Activated naive CD8-positive, alpha-beta T cell treated with anti-CD3 and anti-CD28 coated beads for 36 hours (primary cell): ENCODE results near the gene CHKB. TPM values are rescaled to one million over a fixed set of nuclear protein-coding genes. Genes with fewer than 3 reads are reported as not detected.

Experiments
- DNase-seq: peaks from one replicate; pipeline ENCODE4 v3.0.0; 2021
- H3K27ac Mint-ChIP-seq: one replicate; pipeline ENCODE4 v1.8.0; 2022; ENCODE audit warnings: mild to moderate bottlenecking, moderate library complexity, mixed read lengths
- H3K27me3 Mint-ChIP-seq: one replicate; pipeline ENCODE4 v1.8.0; 2022; ENCODE audit warnings: mild to moderate bottlenecking, mixed read lengths
- H3K36me3 Mint-ChIP-seq: one replicate; pipeline ENCODE4 v1.8.0; 2021; ENCODE audit warnings: mild to moderate bottlenecking, mixed read lengths
- H3K4me1 Mint-ChIP-seq: one replicate; pipeline ENCODE4 v1.8.0; 2021; ENCODE audit warnings: mixed read lengths
- H3K4me3 Mint-ChIP-seq: one replicate; pipeline ENCODE4 v1.8.0; 2022; ENCODE audit warnings: mild to moderate bottlenecking, moderate library complexity, mixed read lengths
- H3K9me3 Mint-ChIP-seq: one replicate; pipeline ENCODE4 v1.8.0; 2022; ENCODE audit warnings: mixed read lengths
- total RNA-seq, 2 experiments: library from RNA; stranded (reverse); gene quantifications; one replicate each; pipeline ENCODE4 v1.2.3, GENCODE V29; 2021

Gene CHKB
- total RNA-seq, 2 experiments from 2014 or later: 57.3 to 60.3 TPM

DNA sequence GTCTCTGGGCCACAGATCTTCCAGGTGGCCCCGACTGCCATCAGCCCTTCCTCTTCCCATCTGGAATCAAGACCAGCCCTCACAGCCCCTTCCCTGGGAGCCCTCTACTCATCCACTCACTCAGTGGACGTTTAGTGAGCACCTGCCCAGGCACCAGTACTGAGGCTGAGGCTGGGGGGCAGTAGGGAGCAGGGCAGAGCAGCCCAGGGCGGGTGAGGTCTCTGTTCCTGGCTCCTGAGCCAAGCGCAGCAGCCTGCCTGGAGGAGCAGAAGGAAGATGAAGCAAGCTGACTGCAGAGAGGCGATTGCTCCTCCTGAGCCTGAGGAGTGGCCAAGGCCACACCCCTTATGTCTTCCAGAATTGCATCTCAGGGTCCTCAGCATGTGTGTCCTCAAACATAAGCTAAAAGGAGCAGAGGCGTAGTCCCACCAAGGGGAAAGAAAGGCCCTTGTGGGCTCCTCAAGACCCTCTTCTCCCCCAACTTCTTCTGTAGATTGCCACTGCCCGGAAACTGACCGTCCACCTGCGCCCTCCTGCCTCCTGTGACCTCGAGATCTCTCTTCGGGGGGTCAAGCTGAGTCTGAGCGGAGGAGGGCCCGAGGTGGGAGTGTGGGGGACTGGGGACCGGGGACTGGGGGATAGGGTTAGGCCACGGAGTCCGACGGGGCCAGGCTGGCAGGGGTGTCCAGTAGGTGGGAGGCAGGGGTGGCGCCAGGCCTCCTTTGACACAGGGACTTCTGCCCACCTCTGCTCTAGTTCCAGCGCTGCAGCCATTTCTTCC lies 23.7 kb upstream of the CHKB start:
- no peak for DNase-seq
- Mint-ChIP-seq H3K27ac (no peak overlapping the region), H3K4me3 (no peak overlapping the region), H3K27me3 (peaks cover 63% of the 10 kb centered on the region), H3K9me3 (no peaks in the 10 kb centered on the region), H3K4me1 (peaks cover 3% of the 10 kb centered on the region), H3K36me3 (no peaks in the 10 kb centered on the region)

DNA sequence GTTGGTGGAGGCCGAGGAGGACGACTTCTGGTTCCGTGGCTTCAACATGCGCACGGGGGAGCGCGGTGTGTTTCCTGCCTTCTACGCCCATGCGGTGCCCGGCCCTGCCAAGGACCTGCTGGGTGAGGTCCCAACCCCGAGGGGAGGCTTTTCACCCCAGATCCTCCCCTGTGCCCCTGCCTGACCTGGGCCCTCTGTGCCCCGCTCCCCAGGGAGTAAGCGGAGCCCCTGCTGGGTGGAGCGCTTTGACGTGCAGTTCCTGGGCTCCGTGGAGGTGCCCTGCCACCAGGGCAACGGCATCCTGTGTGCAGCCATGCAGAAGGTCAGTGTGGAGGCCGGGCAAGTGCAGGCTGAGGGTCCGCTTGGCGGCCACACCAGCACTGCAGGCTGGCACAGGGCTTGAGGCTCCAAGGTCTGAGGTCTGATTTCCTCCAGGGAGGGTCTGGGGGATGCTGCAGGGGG lies 23.0 kb upstream of the CHKB start:
- Mint-ChIP-seq H3K36me3 (no peaks in the 10 kb centered on the region), H3K9me3 (no peaks in the 10 kb centered on the region), H3K4me3 (no peak overlapping the region), H3K4me1 (peaks cover 3% of the 10 kb centered on the region), H3K27ac (no peak overlapping the region), H3K27me3 (peaks cover 66% of the 10 kb centered on the region)
- DNase-seq: no peak

DNA sequence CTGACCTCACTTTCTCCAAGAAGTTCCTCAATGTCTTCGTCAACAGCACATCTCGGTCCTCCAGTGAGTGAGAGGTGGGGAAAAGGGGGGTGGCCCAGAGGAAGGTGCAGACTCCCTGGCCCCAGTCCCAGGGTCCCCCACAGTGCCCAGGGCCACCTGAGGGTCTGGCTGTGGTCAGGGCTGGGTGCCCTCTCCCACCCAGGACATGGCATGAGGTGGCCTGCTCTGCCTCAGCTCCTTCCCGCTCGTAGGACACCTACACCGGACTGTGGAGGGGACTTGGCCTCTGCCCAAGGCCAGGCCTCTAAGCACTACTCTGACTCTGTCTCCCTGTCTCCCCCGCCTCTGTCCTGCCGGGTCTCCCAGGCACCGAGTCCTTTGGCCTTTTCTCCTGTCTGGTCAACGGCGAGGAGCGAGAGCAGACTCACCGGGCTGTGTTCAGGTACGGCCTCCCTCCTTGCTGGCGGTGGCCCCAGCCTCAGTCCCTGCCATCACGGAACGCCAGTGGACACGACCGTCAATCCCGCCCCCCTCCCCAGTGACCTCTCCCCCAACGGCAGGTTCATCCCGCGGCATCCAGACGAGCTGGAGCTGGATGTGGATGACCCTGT lies 22.5 kb upstream of the CHKB start:
- Mint-ChIP-seq H3K9me3 (no peaks in the 10 kb centered on the region), H3K27ac (no peak overlapping the region)

DNA sequence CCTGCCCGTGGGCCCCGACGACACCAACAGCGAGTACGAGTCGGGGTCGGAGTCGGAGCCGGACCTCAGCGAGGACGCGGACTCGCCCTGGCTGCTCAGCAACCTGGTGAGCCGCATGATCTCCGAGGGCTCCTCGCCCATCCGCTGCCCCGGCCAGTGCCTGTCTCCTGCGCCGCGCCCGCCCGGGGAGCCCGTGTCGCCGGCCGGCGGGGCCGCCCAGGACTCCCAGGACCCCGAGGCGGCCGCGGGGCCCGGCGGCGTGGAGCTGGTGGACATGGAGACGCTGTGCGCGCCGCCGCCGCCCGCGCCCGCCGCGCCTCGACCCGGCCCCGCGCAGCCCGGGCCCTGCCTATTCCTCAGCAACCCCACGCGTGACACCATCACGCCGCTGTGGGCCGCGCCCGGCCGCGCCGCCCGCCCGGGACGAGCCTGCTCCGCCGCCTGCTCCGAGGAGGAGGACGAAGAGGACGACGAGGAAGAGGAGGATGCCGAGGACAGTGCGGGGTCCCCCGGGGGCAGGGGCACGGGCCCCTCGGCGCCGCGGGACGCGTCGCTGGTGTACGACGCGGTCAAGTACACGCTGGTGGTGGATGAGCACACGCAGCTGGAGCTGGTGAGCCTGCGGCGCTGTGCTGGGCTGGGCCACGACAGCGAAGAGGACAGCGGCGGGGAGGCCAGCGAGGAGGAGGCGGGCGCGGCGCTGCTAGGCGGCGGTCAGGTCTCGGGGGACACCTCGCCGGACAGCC lies 21.8 kb upstream of the CHKB start:
- Mint-ChIP-seq H3K9me3 (no peaks in the 10 kb centered on the region), H3K36me3 (no peaks in the 10 kb centered on the region), H3K4me1 (peaks cover 7% of the 10 kb centered on the region), H3K27me3 (peaks cover 67% of the 10 kb centered on the region), H3K27ac (no peak overlapping the region), H3K4me3 (no peak overlapping the region)
- no peak for DNase-seq

More for the DNA sequence above, 22.5 kb upstream of the CHKB start:
- DNase-seq: no peak
- Mint-ChIP-seq H3K27me3 (peaks cover 63% of the 10 kb centered on the region), H3K36me3 (no peaks in the 10 kb centered on the region), H3K4me1 (peaks cover 3% of the 10 kb centered on the region), H3K4me3 (no peak overlapping the region)

DNA sequence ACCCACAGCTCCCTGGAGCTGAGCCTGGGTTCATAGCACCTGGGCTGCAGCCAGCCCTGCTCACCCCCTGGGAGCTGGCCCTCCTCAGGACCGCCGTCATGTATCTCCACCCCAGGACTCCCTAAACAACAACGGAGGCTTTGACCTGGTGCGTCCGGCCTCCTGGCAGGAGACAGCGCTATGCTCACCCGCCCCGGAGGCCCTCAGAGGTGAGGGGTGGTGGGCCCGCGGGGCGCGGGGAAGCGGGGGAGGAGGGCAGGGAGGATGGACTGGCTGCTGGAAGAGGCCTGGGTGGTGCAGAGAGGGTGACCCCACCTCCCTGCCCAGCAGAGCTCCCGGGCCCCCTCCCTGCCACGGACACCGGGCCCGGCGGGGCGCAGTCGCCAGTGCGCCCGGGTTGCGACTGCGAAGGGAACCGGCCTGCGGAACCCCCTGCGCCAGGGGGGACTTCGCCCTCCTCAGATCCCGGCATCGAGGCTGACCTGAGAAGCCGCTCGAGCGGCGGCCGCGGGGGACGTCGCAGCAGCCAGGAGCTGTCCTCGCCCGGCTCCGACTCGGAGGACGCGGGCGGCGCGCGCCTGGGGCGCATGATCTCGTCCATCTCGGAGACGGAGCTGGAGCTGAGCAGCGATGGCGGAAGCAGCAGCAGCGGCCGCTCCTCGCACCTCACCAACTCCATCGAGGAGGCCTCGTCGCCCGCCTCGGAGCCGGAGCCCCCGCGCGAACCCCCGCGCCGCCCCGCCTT lies 21.0 kb upstream of the CHKB start:
- DNase-seq: no peak
- Mint-ChIP-seq H3K27me3 (peaks cover 65% of the 10 kb centered on the region), H3K4me1 (peaks cover 7% of the 10 kb centered on the region), H3K4me3 (no peak overlapping the region), H3K9me3 (no peaks in the 10 kb centered on the region), H3K36me3 (no peaks in the 10 kb centered on the region), H3K27ac (no peak overlapping the region)

DNA sequence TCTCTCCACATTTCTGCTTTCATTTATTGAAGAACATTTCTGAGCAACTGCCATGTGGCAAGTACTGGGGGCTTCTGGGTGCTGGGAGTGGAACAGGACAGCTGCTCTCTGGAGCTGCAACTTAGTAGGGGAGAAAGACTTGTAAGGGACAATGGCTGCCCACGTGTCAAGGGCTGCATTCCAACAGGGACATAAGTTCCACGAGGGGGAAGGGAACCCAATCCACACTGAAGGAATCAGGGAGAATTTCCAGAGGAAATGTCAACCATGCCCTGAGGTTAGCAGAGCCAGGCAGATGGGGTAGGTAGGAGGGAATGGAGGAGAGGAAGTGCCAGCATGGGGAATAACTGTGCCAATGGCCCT lies 19.7 kb upstream of the CHKB start:
- Mint-ChIP-seq H3K4me3 (no peak overlapping the region), H3K27ac (no peak overlapping the region), H3K27me3 (peaks cover 62% of the 10 kb centered on the region), H3K4me1 (peaks cover 7% of the 10 kb centered on the region), H3K36me3 (no peaks in the 10 kb centered on the region), H3K9me3 (no peaks in the 10 kb centered on the region)
- DNase-seq: no peak

DNA sequence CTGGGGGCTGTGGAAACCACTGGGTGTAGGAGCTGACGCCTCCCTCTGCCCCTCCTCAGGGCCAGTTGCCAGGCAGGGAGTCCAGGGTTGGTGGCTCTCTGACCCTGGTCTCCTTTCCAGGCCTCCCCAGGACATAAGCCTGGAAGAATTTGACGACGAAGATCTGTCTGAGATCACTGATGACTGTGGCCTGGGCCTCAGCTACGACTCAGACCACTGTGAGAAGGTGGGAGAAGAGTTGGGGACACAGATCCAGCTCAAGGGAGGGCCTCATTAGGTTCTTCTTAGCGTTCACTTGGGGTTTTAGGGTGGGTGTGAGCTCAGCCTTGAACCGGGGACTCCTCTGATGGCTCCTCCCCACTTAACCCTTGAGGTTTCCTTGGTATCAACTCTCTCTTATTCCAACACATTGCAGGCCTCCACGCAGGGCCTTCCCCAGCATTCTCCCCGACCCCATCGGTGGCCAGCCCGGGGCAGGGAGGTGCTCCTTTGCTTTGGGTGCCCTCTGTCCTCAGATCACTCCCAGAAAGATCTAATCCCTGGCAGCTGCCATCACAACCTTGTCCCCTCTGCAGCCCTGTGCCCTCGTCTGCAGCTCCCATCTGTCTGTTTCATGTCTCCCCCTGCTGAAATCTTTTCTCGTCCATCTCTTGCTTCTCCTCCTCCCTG lies 19.2 kb upstream of the CHKB start:
- H3K9me3 Mint-ChIP-seq: no peaks in the 10 kb centered on the region
- DNase-seq: no peak
- H3K36me3 Mint-ChIP-seq: no peaks in the 10 kb centered on the region
- no peak overlapping the region for H3K27ac Mint-ChIP-seq
- peaks cover 7% of the 10 kb centered on the region for H3K4me1 Mint-ChIP-seq
- peaks cover 56% of the 10 kb centered on the region for H3K27me3 Mint-ChIP-seq
- H3K4me3 Mint-ChIP-seq: peak overlapping the region; percentile 14

DNA sequence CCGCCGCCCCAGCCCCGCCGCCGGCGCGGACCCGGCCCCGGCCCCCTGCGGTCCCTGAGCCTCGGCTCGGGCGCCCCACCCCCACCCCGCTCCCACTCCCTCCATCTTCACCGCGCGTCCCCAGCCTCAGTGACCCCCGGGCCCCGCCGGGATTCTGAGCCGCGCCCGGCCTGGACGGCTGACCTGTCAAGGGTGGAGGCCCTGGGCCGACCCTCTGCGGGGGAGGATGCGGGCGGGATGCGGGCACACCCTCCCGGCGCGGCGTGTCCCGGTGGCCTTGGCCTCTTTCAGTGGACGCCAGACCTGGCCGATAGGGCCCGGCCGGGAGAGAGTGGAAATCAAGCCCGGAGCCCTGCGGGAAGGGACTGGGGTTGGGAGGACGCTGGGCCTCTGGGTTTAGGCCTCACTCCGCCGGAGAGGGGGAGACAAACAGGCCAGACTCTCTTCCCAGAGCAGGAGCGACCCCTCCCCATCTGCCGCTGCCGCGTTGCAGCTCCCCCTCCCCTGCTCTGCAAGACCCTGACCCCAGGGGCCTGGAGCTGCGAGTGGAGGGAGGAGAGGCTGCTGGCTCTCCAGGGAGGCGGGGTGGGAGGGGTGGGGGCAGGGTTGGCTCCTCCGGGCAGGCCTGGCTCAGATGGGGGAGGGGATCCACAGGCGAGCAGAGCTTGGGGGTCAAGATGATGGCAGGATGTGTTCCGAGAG lies 18.5 kb upstream of the CHKB start:
- Mint-ChIP-seq H3K27me3 (peaks cover 51% of the 10 kb centered on the region), H3K36me3 (no peaks in the 10 kb centered on the region), H3K4me1 (peaks cover 7% of the 10 kb centered on the region), H3K27ac (no peak overlapping the region), H3K9me3 (no peaks in the 10 kb centered on the region), H3K4me3 (peak overlapping the region; percentile 14)
- no peak for DNase-seq

DNA sequence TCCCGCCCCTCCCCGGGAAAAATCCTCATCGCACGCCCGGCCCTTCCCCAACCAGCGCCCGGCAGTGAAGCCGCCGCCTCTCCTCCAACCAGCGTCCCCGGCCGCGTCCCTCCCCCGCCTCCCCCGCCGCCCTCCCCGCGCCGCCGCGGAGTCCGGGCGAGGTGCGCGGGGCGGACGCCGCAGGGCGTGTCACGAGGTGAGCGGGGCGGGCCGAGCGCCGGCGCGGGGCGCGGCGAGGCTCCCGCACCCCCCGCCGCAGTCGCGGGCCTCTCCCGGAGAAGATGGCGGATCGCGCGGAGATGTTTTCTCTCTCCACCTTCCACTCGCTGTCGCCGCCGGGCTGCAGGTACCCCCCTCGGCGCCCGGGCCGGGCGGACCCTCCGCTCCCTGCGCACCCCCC lies 17.9 kb upstream of the CHKB start, which contains the start of gene MAPK8IP2:
Gene MAPK8IP2 (plus strand): TSS at position 256 of the 400 bp plus-strand sequence. CDS start 26 bp downstream, at position 282.
- peak within 1 kb of the TSS; percentile 29 for H3K4me3 Mint-ChIP-seq
- DNase-seq: no peak
- H3K4me1 Mint-ChIP-seq: peaks cover 7% of the 10 kb centered on the region
- peaks cover 46% of the 10 kb centered on the region for H3K27me3 Mint-ChIP-seq
- H3K36me3 Mint-ChIP-seq: no peaks in the 10 kb centered on the region
- H3K27ac Mint-ChIP-seq: no peak within 1 kb of the TSS
- H3K9me3 Mint-ChIP-seq: no peaks in the 10 kb centered on the region

DNA sequence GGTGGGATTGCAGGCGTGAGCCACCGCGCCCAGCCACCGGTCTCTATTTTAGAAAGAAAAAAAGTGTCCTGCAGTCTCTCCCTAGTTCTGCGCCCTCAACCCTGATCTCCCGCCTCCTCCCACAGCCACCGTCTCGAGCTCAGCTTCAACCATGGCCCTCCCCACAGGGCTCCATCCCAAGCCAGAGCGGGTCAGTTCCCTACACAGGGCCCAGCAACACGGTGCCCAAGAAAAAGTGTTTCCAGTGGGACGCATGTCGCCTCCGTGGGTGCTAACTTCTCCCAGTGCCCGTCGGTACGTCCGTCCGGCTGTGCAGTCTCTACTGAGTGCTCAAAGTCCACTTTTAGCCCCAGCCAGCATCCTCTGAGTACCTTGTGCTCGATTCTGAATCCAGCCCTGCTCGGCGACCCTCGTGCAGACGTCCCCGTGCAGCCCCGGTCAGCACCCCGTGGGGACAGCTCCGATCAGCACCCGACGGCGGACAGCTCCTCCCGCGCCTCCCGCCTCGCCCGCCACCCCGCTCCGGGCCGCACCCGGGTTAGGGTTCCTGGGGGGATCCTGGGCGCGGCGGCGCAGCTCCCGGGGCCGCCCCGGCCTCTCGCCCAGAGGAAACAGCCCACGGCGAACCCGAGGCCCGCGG lies 17.3 kb upstream of the CHKB start:
- Mint-ChIP-seq H3K27ac (no peak overlapping the region), H3K36me3 (no peaks in the 10 kb centered on the region), H3K9me3 (no peaks in the 10 kb centered on the region), H3K4me3 (peak overlapping the region; percentile 29), H3K4me1 (peaks cover 7% of the 10 kb centered on the region), H3K27me3 (peaks cover 40% of the 10 kb centered on the region)
- DNase-seq: peak; percentile 73

DNA sequence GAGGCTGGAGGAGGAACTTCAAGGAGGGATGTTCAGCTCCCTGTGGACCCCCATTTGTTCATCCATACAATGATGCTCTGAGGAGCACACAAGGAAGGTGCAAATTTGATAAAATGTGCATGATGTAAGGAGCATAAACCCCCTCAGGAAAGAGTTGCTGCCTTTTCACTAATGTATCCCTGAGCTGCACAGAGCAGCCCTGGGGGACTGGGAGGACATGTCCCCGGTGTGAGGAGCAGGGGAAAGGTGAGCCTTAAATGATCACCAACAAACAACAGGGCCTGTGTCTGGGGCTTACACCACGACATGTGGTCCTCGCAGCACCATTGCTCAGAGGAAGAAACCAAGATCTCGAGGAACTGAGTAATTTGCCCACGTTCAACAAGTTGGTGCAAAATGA lies 14.4 kb upstream of the CHKB start:
- no peak for DNase-seq
- Mint-ChIP-seq H3K27me3 (peaks cover 23% of the 10 kb centered on the region), H3K4me1 (peaks cover 7% of the 10 kb centered on the region), H3K4me3 (no peak overlapping the region), H3K27ac (no peak overlapping the region), H3K9me3 (no peaks in the 10 kb centered on the region), H3K36me3 (no peaks in the 10 kb centered on the region)

DNA sequence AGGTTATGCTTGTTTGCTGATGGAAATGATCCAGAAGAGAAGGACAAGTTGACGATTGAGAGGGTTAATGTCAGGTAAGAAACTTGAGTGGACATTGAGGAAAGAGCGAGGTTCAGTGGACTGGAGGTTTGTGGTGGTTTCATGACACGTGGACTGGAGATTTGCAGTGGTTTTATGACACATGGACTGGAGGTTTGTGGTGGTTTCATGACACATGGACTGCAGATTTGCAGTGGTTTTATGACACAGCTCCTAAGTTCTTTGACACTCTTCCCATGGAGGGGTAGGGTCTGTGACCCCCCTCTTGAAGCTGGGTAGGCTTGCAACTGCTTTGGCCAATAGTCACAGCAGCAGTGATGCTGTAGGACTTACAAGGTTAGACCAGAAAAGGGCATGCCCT lies 12.5 kb upstream of the CHKB start:
- Mint-ChIP-seq H3K36me3 (no peaks in the 10 kb centered on the region), H3K9me3 (no peaks in the 10 kb centered on the region), H3K4me1 (peaks cover 4% of the 10 kb centered on the region), H3K27ac (no peak overlapping the region), H3K27me3 (peaks cover 13% of the 10 kb centered on the region), H3K4me3 (no peak overlapping the region)
- no peak for DNase-seq

DNA sequence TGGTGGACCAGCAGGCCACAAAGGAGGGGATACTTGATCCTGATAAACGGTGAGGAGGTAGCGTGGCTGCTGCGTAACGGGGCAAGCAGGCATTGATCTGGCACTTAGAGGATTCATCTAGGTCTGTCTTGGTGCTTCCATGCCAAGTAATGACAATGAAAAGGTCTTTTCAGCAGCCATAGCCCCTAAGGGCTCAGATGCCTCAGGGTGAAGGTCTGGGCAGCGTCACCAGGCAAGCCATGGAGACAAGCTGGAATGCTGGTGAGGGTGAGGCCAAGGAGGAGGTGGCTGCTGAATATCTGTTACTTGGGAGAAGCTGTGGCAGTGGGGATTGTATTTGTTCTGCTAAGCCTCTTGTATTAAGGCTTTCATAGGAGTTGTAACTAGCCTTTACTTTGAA lies 4.8 kb upstream of the CHKB start:
- Mint-ChIP-seq H3K4me3 (no peak overlapping the region), H3K27me3 (no peaks in the 10 kb centered on the region), H3K9me3 (no peaks in the 10 kb centered on the region), H3K36me3 (no peaks in the 10 kb centered on the region), H3K4me1 (peaks cover 11% of the 10 kb centered on the region), H3K27ac (no peak overlapping the region)
- no peak for DNase-seq
